ENCODE data around the gene NLGN1.

- TF ChIP-seq EZH2phosphoT487 (IDR thresholded peaks at IDR 0.05; ENCODE audit: insufficient read depth, low read depth) (no peak), EZH2 (IDR thresholded peaks at IDR 0.05; ENCODE audit: insufficient read depth, poor library complexity, severe bottlenecking) (no peak)
These were observed 459.6 kb downstream of the NLGN1 start for GRCh38 chr3:173857154-173857553.

All from GM23248 (cell line).